Stimulated activated CD4-positive, alpha-beta T cell treated with anti-CD3 and anti-CD28 coated beads, TNF-alpha, amount 100 ng/mL, for 4 hours (primary cell): ENCODE data around the gene TBC1D22A.

Experiments
- DNase-seq, 3 experiments: peaks; one replicate each; pipeline ENCODE4 v3.0.0-alpha.2; 2020; ENCODE audit warnings: low read depth in 3 of 3

The TBC1D22A gene

GRCh38 chr22:47200273-47201051, 438.0 kb downstream of the TBC1D22A start:
- DNase-seq = no peak

- DNase-seq = no peak
These were observed 438.9 kb downstream of the TBC1D22A start for GRCh38 chr22:47201186-47201995.

- DNase-seq = no peak
These were observed 439.8 kb downstream of the TBC1D22A start for GRCh38 chr22:47201996-47202818.

- DNase-seq = no peak
These were observed 440.5 kb downstream of the TBC1D22A start for GRCh38 chr22:47202819-47203553.

GRCh38 chr22:47203554-47203991, 441.1 kb downstream of the TBC1D22A start:
- DNase-seq = no peak

GRCh38 chr22:47204002-47204979, 441.8 kb downstream of the TBC1D22A start:
- DNase-seq = no peak

- DNase-seq = no peak
These were observed 442.6 kb downstream of the TBC1D22A start for GRCh38 chr22:47205081-47205491.

- DNase-seq = no peak
These were observed 443.1 kb downstream of the TBC1D22A start for GRCh38 chr22:47205554-47205953.

GRCh38 chr22:47206164-47206563, 443.7 kb downstream of the TBC1D22A start:
- DNase-seq = no peak

- DNase-seq = no peak
These were observed 444.3 kb downstream of the TBC1D22A start for GRCh38 chr22:47206666-47207218.

- DNase-seq = no peak
These were observed 444.9 kb downstream of the TBC1D22A start for GRCh38 chr22:47207387-47207786.

GRCh38 chr22:47207846-47208554, 445.6 kb downstream of the TBC1D22A start:
- no peak for DNase-seq

GRCh38 chr22:47208630-47209029, 446.2 kb downstream of the TBC1D22A start:
- no peak for DNase-seq

GRCh38 chr22:47209040-47209514, 446.6 kb downstream of the TBC1D22A start:
- DNase-seq = no peak

GRCh38 chr22:47209547-47210023, 447.1 kb downstream of the TBC1D22A start:
- DNase-seq = no peak

- DNase-seq = no peak
These were observed 447.7 kb downstream of the TBC1D22A start for GRCh38 chr22:47210112-47210657.

- DNase-seq = no peak
These were observed 448.2 kb downstream of the TBC1D22A start for GRCh38 chr22:47210686-47211085.

- DNase-seq = peak in 2 of 3 experiments; percentile 9 to 12
These were observed 451.3 kb downstream of the TBC1D22A start for GRCh38 chr22:47213571-47214230.
